DMS153 treated with DMSO at 0.1 percent for 48 hours (cell line): ENCODE results near the gene NCK2.

Experiments used
- DNase-seq: peaks from one replicate; lab custom pipeline; 2025; ENCODE audit not compliant: unreplicated experiment; lab: John Stamatoyannopoulos, UW

The NCK2 gene

GRCh38 chr2:105841551-105841950 is 96.8 kb downstream of the NCK2 start:
- no peak for DNase-seq

DNA sequence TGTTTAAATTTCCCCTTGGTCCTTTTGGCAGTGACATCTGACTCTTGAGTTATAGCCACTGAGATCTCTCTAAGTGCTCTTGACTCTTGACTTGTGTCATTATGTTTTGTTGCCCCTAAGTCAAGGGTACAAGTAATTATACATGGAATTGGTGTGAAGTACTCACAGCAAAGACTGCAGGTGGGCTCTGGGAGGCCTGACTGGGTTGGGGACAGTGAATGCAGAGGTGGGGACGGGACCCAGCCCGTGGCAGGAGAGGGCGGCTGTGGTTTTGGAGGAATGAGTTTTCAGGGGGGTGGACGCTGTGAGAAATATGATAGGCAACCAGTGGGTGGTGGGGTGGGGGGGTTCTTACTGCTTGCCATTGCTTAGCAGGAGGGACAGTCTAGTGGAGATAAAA is 97.8 kb downstream of the NCK2 start:
- DNase-seq, result no peak

DNA sequence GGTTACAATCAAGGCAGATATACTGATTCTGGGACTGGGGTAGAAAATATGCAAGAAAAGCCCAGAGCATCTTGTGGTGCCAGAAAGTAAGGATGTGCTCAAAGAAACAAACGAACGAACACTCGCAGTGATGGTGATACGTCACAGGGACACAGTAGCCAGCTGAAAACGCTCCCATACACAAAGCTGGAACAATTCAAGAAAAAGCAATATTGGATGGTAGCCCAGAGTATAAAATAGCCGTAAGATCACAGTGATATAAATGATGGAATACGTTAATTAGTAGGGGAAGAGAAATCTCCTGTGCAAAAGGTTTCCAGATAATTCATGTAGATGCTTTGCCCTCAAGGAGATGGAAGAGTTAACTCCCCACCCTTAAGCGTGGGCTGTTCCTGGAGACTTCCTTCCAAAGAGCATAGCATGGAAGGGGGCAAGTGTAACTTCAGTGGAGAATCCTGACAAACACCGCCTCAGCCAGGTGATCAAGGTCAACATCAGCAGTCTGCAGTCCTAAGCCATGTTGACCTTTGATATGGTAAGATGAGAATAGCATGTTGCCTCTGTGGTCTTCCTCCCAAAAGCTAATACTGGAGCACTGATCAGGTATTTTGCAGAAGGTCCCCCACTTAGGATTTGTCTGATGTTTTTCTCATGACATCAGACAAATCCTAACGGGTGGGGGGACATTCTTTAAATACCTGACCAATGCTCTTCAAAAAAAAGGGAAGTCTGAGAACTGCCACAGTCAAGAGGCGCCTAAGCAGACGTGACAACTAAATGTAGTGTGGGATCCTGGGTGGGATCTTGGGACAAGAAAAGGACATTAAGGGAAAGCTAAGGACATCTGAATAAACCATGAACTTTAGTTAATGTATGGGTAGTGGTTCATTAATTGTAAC is 99.0 kb downstream of the NCK2 start:
- DNase-seq, result no peak

DNA sequence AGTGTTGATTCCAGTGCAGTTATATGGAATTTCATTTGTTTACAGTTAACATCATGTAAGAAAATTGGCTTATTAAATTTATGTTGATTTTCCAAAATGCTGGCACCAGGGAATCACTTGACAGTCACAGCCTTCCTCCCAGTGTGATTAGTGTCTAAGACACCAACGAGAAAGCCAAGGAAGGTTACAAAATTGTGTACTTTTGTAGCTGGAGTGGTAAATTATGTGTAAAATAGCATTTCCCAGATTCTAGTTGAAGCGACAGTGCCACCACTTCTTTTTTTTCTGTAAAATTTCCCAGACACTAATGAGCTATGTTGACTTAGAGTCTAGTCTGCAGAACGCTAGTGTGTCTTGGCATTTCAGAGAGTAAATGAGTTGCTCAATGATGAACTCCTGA is 101.3 kb downstream of the NCK2 start:
- DNase-seq, result no peak

DNA sequence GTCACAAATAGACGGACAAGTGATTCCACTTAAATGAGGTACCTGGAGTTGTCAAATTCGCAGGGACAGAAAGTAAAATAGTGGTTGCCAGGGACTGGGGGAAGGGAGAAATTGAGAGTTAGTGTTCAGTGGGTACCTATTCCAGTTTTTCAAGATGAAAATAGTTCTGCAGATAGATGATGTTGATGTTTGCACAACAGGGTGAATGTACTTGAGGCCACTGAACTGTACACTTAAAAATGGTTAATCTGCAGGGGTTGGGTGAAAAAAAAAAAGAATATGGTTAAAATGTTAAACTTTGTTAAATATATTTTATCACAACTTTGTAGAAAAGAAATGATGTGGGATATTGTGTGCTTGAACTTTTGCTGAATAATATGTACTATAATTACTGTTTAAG is 102.3 kb downstream of the NCK2 start:
- no peak for DNase-seq

GRCh38 chr2:105848367-105848766 is 103.7 kb downstream of the NCK2 start:
- DNase-seq, result no peak

DNA sequence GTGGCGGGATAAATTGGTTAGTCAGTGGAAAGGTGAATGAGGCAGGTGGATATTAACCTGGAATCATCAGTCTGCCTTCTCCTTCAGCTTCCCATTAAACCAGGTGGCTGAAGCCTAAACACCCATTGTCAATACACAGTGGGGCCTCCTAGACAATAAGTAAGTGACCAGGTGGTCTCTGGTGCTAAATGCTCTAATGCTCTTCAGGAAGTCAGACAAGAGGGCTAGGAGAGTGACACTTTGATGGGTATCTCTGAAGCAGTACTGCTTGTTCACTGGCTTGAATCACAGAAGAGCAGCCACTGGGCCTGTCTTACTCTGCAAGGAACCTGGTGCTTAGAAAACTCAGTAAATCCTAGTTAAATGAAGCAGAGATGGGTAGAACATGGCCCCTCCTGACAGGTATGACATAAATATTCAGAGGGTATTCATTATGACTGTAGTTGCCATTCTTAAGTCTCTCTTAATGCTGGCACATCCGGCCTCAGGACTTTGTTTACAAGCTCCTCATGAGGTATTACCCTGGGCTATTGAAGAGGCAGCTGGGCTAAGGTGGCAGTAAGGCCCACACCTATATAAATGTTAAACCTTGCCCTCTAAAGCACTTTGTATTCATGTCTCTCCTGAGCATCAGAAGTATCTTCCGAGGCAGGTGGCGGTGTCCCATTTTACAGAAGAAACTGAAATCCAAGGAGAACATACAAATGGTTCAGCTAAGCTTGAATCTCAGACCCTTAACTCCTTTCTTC is 104.9 kb downstream of the NCK2 start:
- no peak for DNase-seq

GRCh38 chr2:105852066-105852465 is 107.4 kb downstream of the NCK2 start:
- no peak for DNase-seq

DNA sequence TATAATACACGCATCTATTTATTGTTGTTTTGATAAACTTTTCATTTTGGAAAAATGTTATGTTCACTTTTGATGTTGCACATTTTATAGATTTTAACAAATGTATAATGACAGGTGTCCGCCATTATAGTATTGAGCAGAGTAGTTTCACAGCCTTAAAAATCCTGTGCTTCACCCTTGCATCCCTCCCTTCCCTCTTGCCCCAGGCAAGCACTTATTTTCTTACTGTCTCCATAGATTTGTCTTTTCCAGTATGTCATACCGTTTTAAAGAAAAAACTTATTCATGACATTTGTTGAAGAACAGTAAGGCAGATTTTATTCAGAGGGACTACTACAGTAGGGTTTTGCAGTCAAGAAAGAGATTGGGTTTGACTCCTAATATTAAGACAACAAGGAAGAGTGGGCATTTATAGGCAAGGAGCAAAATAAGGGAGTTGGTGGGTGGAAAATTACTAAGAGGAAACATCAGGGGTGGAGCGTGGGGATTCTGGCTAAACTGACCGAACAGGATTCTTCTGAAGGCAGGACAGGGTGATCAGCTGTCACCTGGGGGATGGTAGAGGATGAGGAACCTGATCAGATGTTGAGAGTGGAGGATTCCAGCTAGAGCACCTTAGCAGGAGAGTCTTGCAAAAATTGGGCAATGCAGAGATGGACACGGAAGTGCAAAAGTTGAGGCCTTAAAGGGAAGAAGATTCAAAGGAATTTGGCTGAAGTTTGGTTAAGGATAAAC is 108.8 kb downstream of the NCK2 start:
- DNase-seq, result no peak

DNA sequence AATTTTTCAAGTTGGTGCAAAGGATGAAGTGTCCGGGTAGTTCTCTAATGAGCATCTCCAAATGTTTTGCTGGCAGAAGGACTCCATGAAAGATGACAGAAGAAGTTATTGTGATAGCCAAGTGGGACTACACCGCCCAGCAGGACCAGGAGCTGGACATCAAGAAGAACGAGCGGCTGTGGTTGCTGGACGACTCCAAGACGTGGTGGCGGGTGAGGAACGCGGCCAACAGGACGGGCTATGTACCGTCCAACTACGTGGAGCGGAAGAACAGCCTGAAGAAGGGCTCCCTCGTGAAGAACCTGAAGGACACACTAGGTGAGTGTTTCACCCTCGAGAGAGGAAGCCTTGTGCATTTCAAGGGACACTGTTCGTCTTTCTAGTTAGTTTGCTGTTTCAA is 110.3 kb downstream of the NCK2 start:
- DNase-seq, result no peak

GRCh38 chr2:105856581-105856980 is 111.9 kb downstream of the NCK2 start:
- no peak for DNase-seq

DNA sequence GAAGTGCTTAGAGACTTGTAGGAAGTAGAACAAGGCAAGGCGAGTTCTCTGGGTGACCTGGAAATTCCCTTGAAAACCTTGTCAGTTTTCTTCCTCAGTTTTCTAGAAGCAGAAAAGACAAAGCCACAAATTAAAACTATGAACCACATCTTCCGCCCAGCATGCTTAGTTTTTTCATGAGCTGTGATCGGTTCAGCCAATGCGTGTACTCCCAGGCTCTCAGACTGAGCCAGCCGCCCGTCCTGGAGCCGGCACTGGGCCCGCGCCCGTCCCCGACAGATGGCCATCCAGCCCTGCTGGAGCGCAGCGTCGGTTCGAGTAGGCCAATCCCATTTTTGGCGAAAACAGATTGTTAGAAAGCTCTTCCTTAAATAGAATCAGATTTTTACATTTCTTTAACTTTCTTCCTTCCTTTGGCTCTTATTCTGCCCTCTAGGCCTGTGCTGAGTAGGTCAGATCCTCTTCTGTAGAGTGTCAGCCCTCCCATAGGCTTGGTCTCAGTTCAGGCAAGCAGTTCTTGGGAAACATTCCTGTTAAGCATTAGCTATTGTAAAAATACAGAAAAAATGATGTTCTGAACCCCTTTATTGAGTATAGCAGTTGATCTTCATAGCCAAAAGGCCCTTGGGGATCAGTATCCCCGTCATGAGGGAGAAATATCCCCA is 112.5 kb downstream of the NCK2 start:
- DNase-seq, result no peak

- DNase-seq, result no peak
Observed at GRCh38 chr2:105858868-105859693, 114.4 kb downstream of the NCK2 start.

DNA sequence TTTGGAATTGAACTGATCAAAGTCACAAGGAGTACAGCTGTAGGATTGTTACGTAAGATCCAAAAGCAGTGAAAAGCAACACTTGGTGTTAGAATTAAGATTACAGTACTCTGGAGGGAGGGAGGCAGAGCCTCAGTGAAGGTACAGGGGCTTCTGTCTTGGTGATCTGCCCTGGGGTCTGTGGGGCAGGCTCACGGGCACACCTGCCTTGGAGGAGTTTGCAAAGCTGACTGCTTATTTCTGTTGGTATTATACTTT is 114.9 kb downstream of the NCK2 start:
- no peak for DNase-seq

DNA sequence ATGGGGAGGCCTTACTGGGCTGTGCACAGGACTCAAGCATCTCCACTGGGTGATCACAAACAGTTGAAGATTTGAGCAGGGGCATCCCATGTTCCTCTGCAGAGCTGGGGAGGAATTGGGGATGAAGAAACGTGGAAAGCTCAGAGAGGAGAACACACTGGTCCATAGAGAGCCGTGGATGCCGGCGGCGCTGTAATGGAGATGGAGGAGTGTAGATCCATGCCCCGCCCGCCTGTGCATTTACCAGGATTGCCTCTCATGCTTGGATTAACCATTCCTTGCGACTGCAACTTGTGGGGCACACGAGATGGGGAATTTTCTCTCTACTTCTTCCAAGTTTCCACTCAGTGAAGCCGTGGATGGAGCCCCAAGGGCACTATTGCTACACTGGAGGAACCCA is 115.9 kb downstream of the NCK2 start:
- DNase-seq, result no peak

- DNase-seq, result no peak
Observed at GRCh38 chr2:105861200-105861599, 116.5 kb downstream of the NCK2 start.

DNA sequence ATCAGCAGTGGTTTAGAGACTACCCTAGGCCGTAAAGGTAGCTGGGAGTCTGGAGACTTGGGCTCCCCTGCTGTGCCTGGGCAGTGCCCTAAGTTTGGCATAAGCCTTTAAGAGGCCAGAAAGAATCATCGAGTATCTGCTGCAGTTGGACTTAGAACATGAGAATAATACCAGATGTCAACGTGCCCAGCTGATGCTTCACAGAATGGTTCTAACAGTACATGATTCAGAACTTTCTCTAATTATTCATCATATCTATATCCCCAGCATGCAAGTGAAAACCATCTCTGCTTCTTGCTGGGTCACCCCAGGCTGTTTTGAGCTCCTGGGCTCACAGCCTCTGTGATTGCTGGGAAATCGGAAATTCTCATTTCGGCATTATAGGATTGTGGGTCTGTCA is 118.1 kb downstream of the NCK2 start:
- no peak for DNase-seq

DNA sequence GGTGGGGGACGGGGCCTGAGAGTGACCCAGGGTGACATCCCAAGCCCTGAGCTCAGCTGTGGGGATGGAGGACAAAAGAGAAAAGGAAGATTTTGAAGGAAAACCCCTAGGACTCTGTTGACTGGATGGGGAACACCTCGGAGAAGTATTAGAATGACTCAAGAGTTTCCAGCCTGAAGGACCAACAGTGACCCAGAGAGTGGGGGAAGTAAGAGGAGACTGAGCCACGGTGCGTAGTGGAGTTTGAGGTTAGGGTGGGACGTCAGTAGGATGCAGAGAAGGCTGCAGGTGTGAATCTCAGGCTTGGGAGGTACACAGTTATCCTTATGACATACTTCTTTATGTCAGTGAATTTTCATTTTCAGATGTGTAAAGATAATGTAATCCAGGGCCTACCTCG is 119.5 kb downstream of the NCK2 start:
- no peak for DNase-seq

GRCh38 chr2:105865222-105865913 is 120.7 kb downstream of the NCK2 start:
- no peak for DNase-seq
